ENCODE results near the gene NIP7. TPM values are rescaled to one million over a fixed set of nuclear protein-coding genes. Genes with fewer than 3 reads are reported as not detected.
A peak's percentile ranks its signal among the peaks of the same experiment; 100 is the strongest.

The NIP7 gene
- total and polyA plus RNA-seq, 2 of the 4 experiments (the other 2 are of a cell fraction), result 14.0 to 28.3 TPM

DNA sequence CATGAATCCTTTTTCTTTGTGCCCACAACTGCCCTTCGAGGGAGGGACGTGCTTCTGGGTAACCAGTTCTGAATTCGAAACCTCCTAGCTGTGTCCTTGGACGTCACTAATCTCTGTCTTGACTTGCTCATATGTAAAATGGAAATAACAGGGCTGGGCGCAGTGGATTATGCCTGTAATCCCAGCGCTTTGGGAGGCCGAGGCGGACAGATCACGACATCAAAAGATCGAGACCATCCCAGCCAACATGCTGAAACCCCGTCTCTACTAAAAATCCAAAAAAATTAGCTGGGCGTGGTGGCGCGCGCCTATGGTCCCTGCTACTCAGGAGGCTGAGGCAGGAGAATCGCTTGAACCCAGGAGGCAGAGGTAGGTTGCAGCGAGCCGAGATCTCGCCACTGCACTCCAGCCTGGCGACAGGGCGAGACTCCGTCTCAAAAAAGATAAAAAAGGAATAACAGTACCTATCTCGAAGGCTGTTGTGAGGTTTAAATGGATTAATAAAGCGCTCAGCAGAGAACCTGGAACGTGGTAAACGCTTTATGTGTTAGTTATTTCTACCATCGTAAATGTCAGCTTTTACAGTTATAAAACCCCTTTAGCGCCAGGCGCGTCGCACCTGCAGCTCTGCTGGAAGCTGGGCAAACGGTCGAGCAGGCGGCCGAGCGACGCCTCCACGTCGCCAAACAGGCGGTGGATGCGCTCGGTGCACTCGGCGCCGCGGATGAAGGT is 849 bp upstream of the NIP7 start:
- H2AK9ac ChIP-seq (replicated peaks; ENCODE audit: low read depth, low read length, poor library complexity), result peak overlapping the region; percentile 97
- ChIA-PET POLR2A (ENCODE audit: unreplicated experiment) (interaction anchor here (0.6 kb wide), 1 partner anchor 9 kb away, joined by 5 read pairs; no protein-coding TSS in a partner anchor), CTCF (no interaction called here)
- H4K8ac ChIP-seq (ENCODE audit: low read depth in 2 of 2, low read length in 2 of 2), result peak overlapping the region; percentile 65 to 74
- H3K4me3 ChIP-seq (ENCODE audit: insufficient read depth, low read depth, low read length), result peak overlapping the region; percentile 69
- H2BK15ac ChIP-seq (ENCODE audit: low read depth, low read length), result no peak overlapping the region; the same call in 2 of the 3 replicates
- peaks cover 4% of the 10 kb centered on the region for H3K4me1 ChIP-seq (ENCODE audit: control insufficient read depth, insufficient read depth, low read length)
- peak overlapping the region; percentile 83; the same call in 1 of the 2 replicates for H2AK5ac ChIP-seq (ENCODE audit: low read depth, low read length)
- no peak overlapping the region for H2BK120ac ChIP-seq (ENCODE audit: low read depth, low read length)
- peak overlapping the region; percentile 68 for H3K27ac ChIP-seq (ENCODE audit: insufficient read depth, low read length)
- no TSS peak for BruUV-seq (replicated peaks)
- DNase-seq (no peak), ATAC-seq (ENCODE audit: low read depth) (no peak)
- H3K4me2 ChIP-seq (ENCODE audit: low read depth, low read length), result peak overlapping the region; percentile 86
- H4K91ac ChIP-seq (ENCODE audit: insufficient read depth, low read depth, low read length), result 0 out of 2 replicates have a peak overlapping the region, but pooled peaks have one; percentile 15
- no peaks in the 10 kb centered on the region for H3K27me3 ChIP-seq (ENCODE audit: control insufficient read depth, insufficient read depth, low read length)
- peaks cover 35 to 65% of the 10 kb centered on the region in 2 experiments for H3K79me1 ChIP-seq (ENCODE audit: low read depth in 1 of 2, low read length in 2 of 2)
- peaks cover 31% of the 10 kb centered on the region for H3K36me3 ChIP-seq (ENCODE audit: control insufficient read depth, insufficient read depth, low read length)
- no peak overlapping the region for H3K18ac ChIP-seq (ENCODE audit: low read depth, low read length)
- TF ChIP-seq CHD1 (IDR thresholded peaks at IDR 0.05; ENCODE audit: low read depth, low read length) (0 out of 2 replicates have a peak, but pooled peaks have one; percentile 32), RCOR1 (IDR thresholded peaks at IDR 0.05; ENCODE audit: insufficient replicate concordance, low read length) (no peak), NFE2L2 (IDR thresholded peaks at IDR 0.05; ENCODE audit: low read depth, low read length) (no peak)
- H3K14ac ChIP-seq (replicated peaks; ENCODE audit: low read depth, low read length), result peak overlapping the region; percentile 93
- H3K9me3 ChIP-seq (ENCODE audit: control insufficient read depth, insufficient read depth, low read length), result no peaks in the 10 kb centered on the region
- no peaks in the 10 kb centered on the region for H4K20me1 ChIP-seq (ENCODE audit: insufficient read depth, low read length)
- no peaks in the 10 kb centered on the region for H3K9me1 ChIP-seq (ENCODE audit: insufficient read depth, low read length)
- dilution Hi-C loops (cut with HindIII; ENCODE audit: low sequenced_read_pairs, unreplicated experiment), result no loop called here
- peak overlapping the region; percentile 83 for H3K9ac ChIP-seq (ENCODE audit: low read depth, low read length)
- intact Hi-C loops (cut with micrococcal nuclease), result loop anchor here (1.0 kb wide), 1 partner anchor 416 kb away; the partner anchor contains the start of gene NOB1
- peak overlapping the region; percentile 28 for H3K56ac ChIP-seq (ENCODE audit: extremely low read depth, insufficient read depth, low read length)
- H2AFZ ChIP-seq (replicated peaks; ENCODE audit: low read length, poor library complexity), result peak overlapping the region; percentile 98
- H2BK5ac ChIP-seq (ENCODE audit: low read depth, low read length, poor library complexity, severe bottlenecking), result peak overlapping the region; percentile 75
- 11% methylated on average over 18 of the region's 46 CpGs; no CpG with 5 or more reads in 1 of the 2 experiments for WGBS, 2 experiments (ENCODE audit: extremely low coverage in 2 of 2, insufficient read length in 1 of 2)
- H3K4ac ChIP-seq (ENCODE audit: low read depth, low read length), result peak overlapping the region; percentile 74
- no peak overlapping the region for H2BK20ac ChIP-seq (ENCODE audit: low read depth, low read length)
- peak overlapping the region; percentile 27 for H4K5ac ChIP-seq (ENCODE audit: low read depth, low read length)
- in situ Hi-C loops (cut with MboI; ENCODE audit: low sequenced_read_pairs), result no loop called here
- H3K23ac ChIP-seq (ENCODE audit: low read depth, low read length), result peak overlapping the region; percentile 77

Data from IMR-90 (cell line).